ENCODE measurements around the gene SPEG. TPM values are rescaled to one million over a fixed set of nuclear protein-coding genes. Genes with fewer than 3 reads are reported as not detected.
A peak's percentile ranks its signal among the peaks of the same experiment; 100 is the strongest.

SPEG gene
- total RNA-seq (2014; rRNA removed; shearing (Covaris generic); ENCODE audit: low replicate concordance) = not detected in 2 replicates

GRCh38 chr2:219434718-219435525 is at the start of gene SPEG:
Gene SPEG (plus strand): TSS chr2:219434843. CDS start chr2:219434978, 135 bp downstream.
- no peak within 1 kb of the TSS for H3K27ac ChIP-seq (ENCODE audit: low read length)
- H3K27me3 ChIP-seq (ENCODE audit: low read length) = no peaks in the 10 kb centered on the region
- H3K4me2 ChIP-seq (ENCODE audit: low read depth, low read length, poor library complexity, severe bottlenecking) = no peak within 1 kb of the TSS
- no peak within 1 kb of the TSS for H2AFZ ChIP-seq (ENCODE audit: low read length)
- DNase-seq = no peak
- H3K4me1 ChIP-seq (ENCODE audit: low read length) = peaks cover 6% of the 10 kb centered on the region; the same call in 1 of the 2 replicates
- H3K9me2 ChIP-seq (replicated peaks; ENCODE audit: insufficient read depth, low read length) = no peaks in the 10 kb centered on the region
- no peak within 1 kb of the TSS for H3K9ac ChIP-seq (ENCODE audit: low read length)
- H3K4me3 ChIP-seq (ENCODE audit: low read length) = no peak within 1 kb of the TSS
- H3K9me3 ChIP-seq (ENCODE audit: low read length) = no peaks in the 10 kb centered on the region
- no peaks in the 10 kb centered on the region for H3K36me3 ChIP-seq (ENCODE audit: insufficient read depth, low read length)
- H3K79me2 ChIP-seq (ENCODE audit: low read length) = no peaks in the 10 kb centered on the region
- H4K20me1 ChIP-seq (ENCODE audit: insufficient read depth, low read depth, low read length) = no peaks in the 10 kb centered on the region

- Histone ChIP-seq H3K27ac (ENCODE audit: low read length) (no peak overlapping the region), H3K4me1 (ENCODE audit: low read length) (peaks cover 15% of the 10 kb centered on the region), H3K36me3 (ENCODE audit: insufficient read depth, low read length) (0 out of 2 replicates have a peak, but pooled peaks cover 4% of the 10 kb centered on the region), H3K79me2 (ENCODE audit: low read length) (peaks cover 8% of the 10 kb centered on the region), H3K4me2 (ENCODE audit: low read depth, low read length, poor library complexity, severe bottlenecking) (no peak overlapping the region), H4K20me1 (ENCODE audit: insufficient read depth, low read depth, low read length) (no peaks in the 10 kb centered on the region), H3K9me3 (ENCODE audit: low read length) (no peaks in the 10 kb centered on the region), H3K9me2 (replicated peaks; ENCODE audit: insufficient read depth, low read length) (no peaks in the 10 kb centered on the region), H2AFZ (ENCODE audit: low read length) (no peak overlapping the region), H3K9ac (ENCODE audit: low read length) (no peak overlapping the region), H3K27me3 (ENCODE audit: low read length) (no peaks in the 10 kb centered on the region), H3K4me3 (ENCODE audit: low read length) (no peak overlapping the region)
- peak; percentile 14 for DNase-seq
Measured at GRCh38 chr2:219384859-219385258, 49.8 kb upstream of the SPEG start.

GRCh38 chr2:219385958-219386520 is 48.6 kb upstream of the SPEG start:
- no peaks in the 10 kb centered on the region for H3K9me3 ChIP-seq (ENCODE audit: low read length)
- 0 out of 2 replicates have a peak, but pooled peaks cover 4% of the 10 kb centered on the region for H3K36me3 ChIP-seq (ENCODE audit: insufficient read depth, low read length)
- H3K4me1 ChIP-seq (ENCODE audit: low read length) = peaks cover 15% of the 10 kb centered on the region
- H3K4me3 ChIP-seq (ENCODE audit: low read length) = no peak overlapping the region
- no peaks in the 10 kb centered on the region for H3K27me3 ChIP-seq (ENCODE audit: low read length)
- no peak overlapping the region for H2AFZ ChIP-seq (ENCODE audit: low read length)
- no peak overlapping the region for H3K9ac ChIP-seq (ENCODE audit: low read length)
- peak overlapping the region; percentile 85 for H3K4me2 ChIP-seq (ENCODE audit: low read depth, low read length, poor library complexity, severe bottlenecking)
- no peaks in the 10 kb centered on the region for H4K20me1 ChIP-seq (ENCODE audit: insufficient read depth, low read depth, low read length)
- H3K9me2 ChIP-seq (replicated peaks; ENCODE audit: insufficient read depth, low read length) = no peaks in the 10 kb centered on the region
- no peak overlapping the region for H3K27ac ChIP-seq (ENCODE audit: low read length)
- DNase-seq = peak; percentile 35
- H3K79me2 ChIP-seq (ENCODE audit: low read length) = peaks cover 8% of the 10 kb centered on the region

GRCh38 chr2:219386532-219387280 is 47.9 kb upstream of the SPEG start:
- no peaks in the 10 kb centered on the region for H3K9me2 ChIP-seq (replicated peaks; ENCODE audit: insufficient read depth, low read length)
- no peaks in the 10 kb centered on the region for H3K9me3 ChIP-seq (ENCODE audit: low read length)
- peaks cover 15% of the 10 kb centered on the region for H3K4me1 ChIP-seq (ENCODE audit: low read length)
- peak overlapping the region; percentile 65; the same call in 1 of the 2 replicates for H2AFZ ChIP-seq (ENCODE audit: low read length)
- 0 out of 2 replicates have a peak, but pooled peaks cover 4% of the 10 kb centered on the region for H3K36me3 ChIP-seq (ENCODE audit: insufficient read depth, low read length)
- peaks cover 8% of the 10 kb centered on the region for H3K79me2 ChIP-seq (ENCODE audit: low read length)
- peak overlapping the region; percentile 79 for H3K4me3 ChIP-seq (ENCODE audit: low read length)
- H4K20me1 ChIP-seq (ENCODE audit: insufficient read depth, low read depth, low read length) = no peaks in the 10 kb centered on the region
- H3K27me3 ChIP-seq (ENCODE audit: low read length) = no peaks in the 10 kb centered on the region
- peak overlapping the region; percentile 34; the same call in 1 of the 2 replicates for H3K27ac ChIP-seq (ENCODE audit: low read length)
- peak overlapping the region; percentile 85 for H3K4me2 ChIP-seq (ENCODE audit: low read depth, low read length, poor library complexity, severe bottlenecking)
- peak overlapping the region; percentile 79 for H3K9ac ChIP-seq (ENCODE audit: low read length)
- DNase-seq = peak; percentile 38

GRCh38 chr2:219387306-219388120 is 47.1 kb upstream of the SPEG start, which contains the start of gene DNPEP:
Gene DNPEP (minus strand): TSS chr2:219387912. CDS start chr2:219387794, 118 bp downstream.
- H3K9me3 ChIP-seq (ENCODE audit: low read length) = no peaks in the 10 kb centered on the region
- DNase-seq = peak; percentile 95
- peak within 1 kb of the TSS; percentile 34; the same call in 1 of the 2 replicates for H3K27ac ChIP-seq (ENCODE audit: low read length)
- 0 out of 2 replicates have a peak, but pooled peaks cover 4% of the 10 kb centered on the region for H3K36me3 ChIP-seq (ENCODE audit: insufficient read depth, low read length)
- no peaks in the 10 kb centered on the region for H3K27me3 ChIP-seq (ENCODE audit: low read length)
- H3K4me2 ChIP-seq (ENCODE audit: low read depth, low read length, poor library complexity, severe bottlenecking) = peak within 1 kb of the TSS; percentile 85
- H3K9ac ChIP-seq (ENCODE audit: low read length) = peak within 1 kb of the TSS; percentile 79
- peak within 1 kb of the TSS; percentile 79 for H3K4me3 ChIP-seq (ENCODE audit: low read length)
- H4K20me1 ChIP-seq (ENCODE audit: insufficient read depth, low read depth, low read length) = no peaks in the 10 kb centered on the region
- H3K9me2 ChIP-seq (replicated peaks; ENCODE audit: insufficient read depth, low read length) = no peaks in the 10 kb centered on the region
- H3K79me2 ChIP-seq (ENCODE audit: low read length) = peaks cover 8% of the 10 kb centered on the region
- peak within 1 kb of the TSS; percentile 98 for H2AFZ ChIP-seq (ENCODE audit: low read length)
- H3K4me1 ChIP-seq (ENCODE audit: low read length) = peaks cover 15% of the 10 kb centered on the region

GRCh38 chr2:219388121-219388906 is 46.3 kb upstream of the SPEG start:
- Histone ChIP-seq H3K27ac (ENCODE audit: low read length) (no peak overlapping the region), H3K4me1 (ENCODE audit: low read length) (peaks cover 15% of the 10 kb centered on the region)

GRCh38 chr2:219388907-219389156 is 45.8 kb upstream of the SPEG start:
- peak overlapping the region; percentile 98 for H2AFZ ChIP-seq (ENCODE audit: low read length)
- no peak overlapping the region for H3K27ac ChIP-seq (ENCODE audit: low read length)
- H4K20me1 ChIP-seq (ENCODE audit: insufficient read depth, low read depth, low read length) = no peaks in the 10 kb centered on the region
- no peaks in the 10 kb centered on the region for H3K9me3 ChIP-seq (ENCODE audit: low read length)
- DNase-seq = no peak
- H3K9ac ChIP-seq (ENCODE audit: low read length) = peak overlapping the region; percentile 70
- peak overlapping the region; percentile 59 for H3K4me3 ChIP-seq (ENCODE audit: low read length)
- peak overlapping the region; percentile 77 for H3K4me2 ChIP-seq (ENCODE audit: low read depth, low read length, poor library complexity, severe bottlenecking)
- 0 out of 2 replicates have a peak, but pooled peaks cover 4% of the 10 kb centered on the region for H3K36me3 ChIP-seq (ENCODE audit: insufficient read depth, low read length)
- H3K9me2 ChIP-seq (replicated peaks; ENCODE audit: insufficient read depth, low read length) = no peaks in the 10 kb centered on the region
- H3K27me3 ChIP-seq (ENCODE audit: low read length) = no peaks in the 10 kb centered on the region
- H3K79me2 ChIP-seq (ENCODE audit: low read length) = peaks cover 8% of the 10 kb centered on the region
- peaks cover 15% of the 10 kb centered on the region for H3K4me1 ChIP-seq (ENCODE audit: low read length)

More at GRCh38 chr2:219388121-219388906, 46.3 kb upstream of the SPEG start:
- Histone ChIP-seq H3K27me3 (ENCODE audit: low read length) (no peaks in the 10 kb centered on the region), H3K9me2 (replicated peaks; ENCODE audit: insufficient read depth, low read length) (no peaks in the 10 kb centered on the region), H3K36me3 (ENCODE audit: insufficient read depth, low read length) (0 out of 2 replicates have a peak, but pooled peaks cover 4% of the 10 kb centered on the region), H3K79me2 (ENCODE audit: low read length) (peaks cover 8% of the 10 kb centered on the region), H2AFZ (ENCODE audit: low read length) (peak overlapping the region; percentile 98), H3K9me3 (ENCODE audit: low read length) (no peaks in the 10 kb centered on the region), H3K9ac (ENCODE audit: low read length) (peak overlapping the region; percentile 70), H4K20me1 (ENCODE audit: insufficient read depth, low read depth, low read length) (no peaks in the 10 kb centered on the region), H3K4me2 (ENCODE audit: low read depth, low read length, poor library complexity, severe bottlenecking) (peak overlapping the region; percentile 77), H3K4me3 (ENCODE audit: low read length) (peak overlapping the region; percentile 59)
- peak; percentile 99 for DNase-seq

Data from Karpas-422 (cell line).